A673 (cell line): ENCODE results near the gene TM4SF18. TPM values are rescaled to one million over a fixed set of nuclear protein-coding genes. Genes with fewer than 3 reads are reported as not detected.

Source experiments
- BruUV-seq: library from RNA; stranded (reverse); fragments of 400-500 nt; replicated peaks from 2 replicates; lab custom pipeline; 2021; lab: Mats Ljungman, UMichigan
- CTCF ChIA-PET: fragments of 300-600 bp; sonication (Branson Sonifier 250); formaldehyde crosslinking; loops from one replicate; lab custom pipeline; 2022; ENCODE audit warnings: antibody characterized with exemption; lab: Charles Lee
- POLR2A ChIA-PET: fragments of 300-600 bp; sonication (Branson Sonifier 250); formaldehyde crosslinking; loops from one replicate; lab custom pipeline; 2022; ENCODE audit warnings: antibody characterized with exemption; ENCODE audit not compliant: low non-redundant PET; lab: Charles Lee
- DNase-seq: peaks from one replicate; pipeline ENCODE4 v3.0.0-alpha.2; 2015; ENCODE audit warnings: low spot score
- H3K27ac ChIP-seq: fragments of 200-600 bp; sonication (generic); 2 replicates; pipeline ENCODE4 v1.5.1; 2016; ENCODE audit warnings: mixed run types, low read depth, mild to moderate bottlenecking, mixed read lengths, antibody characterized with exemption, low read length; ENCODE audit not compliant: poor library complexity, severe bottlenecking
- H3K27me3 ChIP-seq: fragments of 200-600 bp; sonication (generic); replicated peaks from 2 replicates; pipeline ENCODE4 v1.6.1; 2017; ENCODE audit warnings: mixed run types, low read depth, mild to moderate bottlenecking, mixed read lengths, antibody characterized with exemption, low read length; ENCODE audit not compliant: insufficient read depth, poor library complexity
- H3K36me3 ChIP-seq: fragments of 200-600 bp; sonication (generic); 2 replicates; pipeline ENCODE4 v1.6.1; 2016; ENCODE audit warnings: mixed run types, mild to moderate bottlenecking, mixed read lengths, antibody characterized with exemption, low read length; ENCODE audit not compliant: insufficient read depth, poor library complexity, severe bottlenecking
- H3K4me1 ChIP-seq: fragments of 200-600 bp; sonication (generic); 2 replicates; pipeline ENCODE4 v1.6.1; 2017; ENCODE audit warnings: mixed run types, mild to moderate bottlenecking, mixed read lengths, antibody characterized with exemption, low read length; ENCODE audit not compliant: insufficient read depth, poor library complexity, severe bottlenecking
- H3K4me3 ChIP-seq: fragments of 200-600 bp; sonication (generic); 2 replicates; pipeline ENCODE4 v1.5.1; 2016; ENCODE audit warnings: low read depth, mixed run types, mild to moderate bottlenecking, mixed read lengths, low read length; ENCODE audit not compliant: poor library complexity, severe bottlenecking
- H3K9me3 ChIP-seq: fragments of 200-600 bp; sonication (generic); 2 replicates; pipeline ENCODE4 v1.6.1; 2016; ENCODE audit warnings: mixed run types, low read depth, mild to moderate bottlenecking, mixed read lengths, antibody characterized with exemption, low read length; ENCODE audit not compliant: poor library complexity, severe bottlenecking
- EZH2 ChIP-seq: fragments of 200-600 bp; sonication (generic); IDR thresholded peaks from 2 replicates; pipeline ENCODE4 v1.6.1; 2017; ENCODE audit warnings: borderline replicate concordance, low read depth, mild to moderate bottlenecking, mixed read lengths, antibody characterized with exemption, low read length; ENCODE audit not compliant: poor library complexity, severe bottlenecking
- intact Hi-C: fragments of 100-400 bp; cut with micrococcal nuclease; formaldehyde crosslinking; loops from one replicate; pipeline ENCODE4 v1.10.0; 2022; ENCODE audit not compliant: unreplicated experiment
- total RNA-seq: library from RNA; stranded (reverse); gene quantifications from 2 replicates; pipeline ENCODE4 v1.2.3, GENCODE V29; 2021
- TF ChIP-seq, protein P1 (sequence below): fragments of 300-800, 200-600 bp; sonication (generic); conservative IDR thresholded peaks from 2 replicates; pipeline ENCODE4 v1.5.1; 2017; ENCODE audit warnings: low read depth, mild to moderate bottlenecking, antibody characterized with exemption, low read length, moderate library complexity, mixed read lengths

TM4SF18 gene
- total RNA-seq, 1 experiment from 2014 or later: 1.5 TPM

DNA sequence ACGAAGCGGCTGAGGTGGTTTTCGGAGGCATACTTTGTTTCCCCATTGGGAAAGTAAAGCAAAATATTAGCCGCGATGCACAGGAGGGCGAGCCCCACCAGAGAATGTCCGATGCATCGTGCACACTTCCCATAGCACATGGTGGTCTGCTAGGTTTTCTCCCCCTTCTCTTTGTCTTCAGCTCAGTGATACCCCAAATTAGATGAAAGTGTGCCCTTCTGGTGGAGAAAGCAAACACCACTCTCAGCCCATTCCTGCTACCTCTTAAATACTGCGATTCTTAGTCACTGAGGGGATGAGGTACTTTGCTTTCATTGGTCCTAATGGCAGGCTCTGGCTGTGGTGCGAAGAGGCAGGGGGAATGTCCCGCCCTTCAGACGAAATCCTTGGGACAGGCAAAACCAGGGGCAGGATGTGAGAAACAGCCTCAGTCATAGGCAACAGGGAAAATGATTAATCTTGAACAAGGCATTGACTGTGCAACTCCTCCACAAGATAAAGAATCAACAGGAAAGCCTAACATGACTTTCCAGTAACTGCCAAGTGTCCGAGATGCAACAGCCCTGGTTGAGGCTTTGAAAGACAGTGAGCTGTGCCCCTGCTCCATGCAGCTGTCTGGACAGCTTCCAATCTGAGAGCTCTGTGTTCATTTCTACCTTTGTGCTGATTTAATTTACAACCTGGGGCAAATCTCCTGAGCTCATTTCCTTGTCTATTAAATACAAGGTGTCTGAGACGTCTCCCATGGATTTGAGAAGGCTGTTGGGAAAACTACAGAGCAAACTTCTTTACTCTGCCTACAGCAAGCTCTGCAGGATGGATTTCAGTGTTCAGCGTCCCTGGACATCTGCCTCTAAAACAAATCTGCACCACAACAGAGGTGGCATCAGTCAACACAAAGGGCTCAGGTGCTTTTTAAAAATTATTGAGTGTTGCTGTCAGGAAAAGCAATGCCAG is 44.2 kb upstream of the TM4SF18 start, which contains the start of gene TM4SF1:
Gene TM4SF1, minus strand, starts transcription at position 242 of the 957 bp plus-strand sequence. Its CDS starts 102 bp downstream, at position 140.
- no peak within 1 kb of the TSS for H3K4me3 ChIP-seq
- intact Hi-C loops: no loop called here
- no peaks in the 10 kb centered on the region for H3K36me3 ChIP-seq
- no TSS peak for BruUV-seq
- CTCF ChIA-PET: no interaction called here
- DNase-seq: no peak
- no peaks in the 10 kb centered on the region for H3K27me3 ChIP-seq
- H3K4me1 ChIP-seq: no peaks in the 10 kb centered on the region
- no peak for TF ChIP-seq EZH2
- TF ChIP-seq, protein P1, sequence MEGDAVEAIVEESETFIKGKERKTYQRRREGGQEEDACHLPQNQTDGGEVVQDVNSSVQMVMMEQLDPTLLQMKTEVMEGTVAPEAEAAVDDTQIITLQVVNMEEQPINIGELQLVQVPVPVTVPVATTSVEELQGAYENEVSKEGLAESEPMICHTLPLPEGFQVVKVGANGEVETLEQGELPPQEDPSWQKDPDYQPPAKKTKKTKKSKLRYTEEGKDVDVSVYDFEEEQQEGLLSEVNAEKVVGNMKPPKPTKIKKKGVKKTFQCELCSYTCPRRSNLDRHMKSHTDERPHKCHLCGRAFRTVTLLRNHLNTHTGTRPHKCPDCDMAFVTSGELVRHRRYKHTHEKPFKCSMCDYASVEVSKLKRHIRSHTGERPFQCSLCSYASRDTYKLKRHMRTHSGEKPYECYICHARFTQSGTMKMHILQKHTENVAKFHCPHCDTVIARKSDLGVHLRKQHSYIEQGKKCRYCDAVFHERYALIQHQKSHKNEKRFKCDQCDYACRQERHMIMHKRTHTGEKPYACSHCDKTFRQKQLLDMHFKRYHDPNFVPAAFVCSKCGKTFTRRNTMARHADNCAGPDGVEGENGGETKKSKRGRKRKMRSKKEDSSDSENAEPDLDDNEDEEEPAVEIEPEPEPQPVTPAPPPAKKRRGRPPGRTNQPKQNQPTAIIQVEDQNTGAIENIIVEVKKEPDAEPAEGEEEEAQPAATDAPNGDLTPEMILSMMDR: no peak
- no peaks in the 10 kb centered on the region for H3K9me3 ChIP-seq
- POLR2A ChIA-PET: no interaction called here
- no peak within 1 kb of the TSS for H3K27ac ChIP-seq

DNA sequence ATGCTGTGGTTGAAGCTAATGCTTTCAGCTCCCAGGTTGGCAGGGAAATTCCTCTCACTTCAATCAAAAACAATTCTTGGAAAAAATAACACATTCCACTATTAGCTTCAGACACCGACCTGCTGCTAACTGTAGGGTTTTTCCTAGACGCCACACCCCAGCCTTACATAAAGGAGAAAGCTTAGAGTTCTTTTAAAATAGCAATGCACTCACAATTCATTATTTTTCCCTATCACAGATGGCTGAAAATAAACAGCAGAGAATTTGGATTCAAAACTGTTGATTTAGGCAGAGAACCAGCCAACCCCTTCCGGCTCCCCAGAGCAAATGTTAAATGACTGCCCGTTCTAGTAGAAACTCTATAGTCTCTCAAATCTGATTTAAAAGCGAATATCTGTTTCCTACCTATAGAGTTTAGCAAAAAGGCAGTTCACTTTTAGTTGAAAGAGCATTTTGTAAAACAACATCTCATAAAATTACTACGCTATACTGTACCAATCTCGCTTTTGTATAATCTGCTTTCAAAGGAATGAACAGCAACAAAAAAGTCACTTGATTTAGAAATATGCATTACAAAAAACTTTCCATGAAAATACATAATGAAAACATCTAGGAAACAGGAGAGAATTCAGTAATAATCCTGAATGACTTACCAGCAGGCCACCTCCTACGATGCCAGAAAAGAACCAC is 43.4 kb upstream of the TM4SF18 start:
- Histone ChIP-seq H3K27ac (no peak overlapping the region), H3K27me3 (no peaks in the 10 kb centered on the region), H3K36me3 (no peaks in the 10 kb centered on the region), H3K4me3 (no peak overlapping the region), H3K4me1 (no peaks in the 10 kb centered on the region), H3K9me3 (no peaks in the 10 kb centered on the region)
- POLR2A ChIA-PET: no interaction called here
- intact Hi-C loops: no loop called here
- DNase-seq: no peak
- TF ChIP-seq, protein P1: no peak
- no peak for TF ChIP-seq EZH2
- CTCF ChIA-PET: no interaction called here
- BruUV-seq: no TSS peak

DNA sequence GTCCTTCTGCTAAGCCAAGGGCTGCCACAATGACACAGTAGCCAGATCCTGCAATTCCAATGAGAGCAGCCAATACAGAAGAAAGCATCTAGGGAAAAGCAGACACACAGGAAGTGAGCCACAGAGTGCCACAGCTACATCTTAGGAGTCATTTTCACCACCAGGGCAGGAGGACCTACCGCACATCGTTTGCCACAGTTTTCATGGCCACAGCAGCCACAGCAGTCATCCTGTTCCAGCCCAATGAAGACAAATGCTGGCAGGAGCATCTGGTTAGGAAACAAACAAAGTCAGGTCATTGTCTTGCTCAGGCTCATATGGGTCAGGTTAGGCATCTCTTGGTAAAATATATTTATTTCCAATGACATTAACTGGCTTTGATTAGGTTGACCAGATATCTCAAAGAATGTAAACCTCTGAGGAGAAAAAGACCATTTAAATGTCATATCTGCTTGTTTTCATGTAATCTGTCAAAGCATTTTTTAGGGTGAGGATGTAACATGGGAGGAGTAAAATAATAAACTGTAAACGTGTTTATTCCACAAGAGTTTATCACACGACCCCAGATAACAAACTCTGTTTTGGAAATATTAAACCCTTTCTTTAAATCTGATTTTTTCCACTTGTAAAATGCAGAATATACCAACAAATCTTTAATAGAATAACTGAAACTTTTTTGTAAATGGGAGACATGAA is 42.2 kb upstream of the TM4SF18 start:
- Histone ChIP-seq H3K27ac (no peak overlapping the region), H3K36me3 (no peaks in the 10 kb centered on the region), H3K4me1 (peaks cover 5% of the 10 kb centered on the region), H3K27me3 (no peaks in the 10 kb centered on the region), H3K9me3 (no peaks in the 10 kb centered on the region), H3K4me3 (no peak overlapping the region)
- intact Hi-C loops: no loop called here
- DNase-seq: no peak
- BruUV-seq: no TSS peak
- ChIA-PET POLR2A (no interaction called here), CTCF (no interaction called here)
- TF ChIP-seq, protein P1: no peak
- no peak for TF ChIP-seq EZH2
